ENCODE measurements around the gene OLIG3. TPM values are rescaled to one million over a fixed set of nuclear protein-coding genes. Genes with fewer than 3 reads are reported as not detected.

OLIG3 gene
- total and polyA plus RNA-seq, 5 donors, result not detected

- DNase-seq, result no peak
- no peak overlapping the region for H3K27ac ChIP-seq (ENCODE audit: low read length)
- H3K4me3 ChIP-seq (ENCODE audit: low read length), result no peak overlapping the region
- H3K4me1 ChIP-seq (ENCODE audit: control insufficient read depth, insufficient read depth, low read length), result peaks cover 2% of the 10 kb centered on the region
- ATAC-seq, result no peak
- H3K27me3 ChIP-seq (ENCODE audit: control insufficient read depth, insufficient read depth), result peaks cover 4% of the 10 kb centered on the region
- no peaks in the 10 kb centered on the region for H3K9me3 ChIP-seq (ENCODE audit: control insufficient read depth, low read length)
- intact Hi-C loops (cut with DNase I), result no loop called here
- 6% methylated on average over 22 of the region's 22 CpGs for WGBS
Observed at GRCh38 chr6:137487181-137487868, 6.9 kb downstream of the OLIG3 start.

GRCh38 chr6:137486416-137486815, 7.8 kb downstream of the OLIG3 start:
- Histone ChIP-seq H3K4me3 (ENCODE audit: low read length) (no peak overlapping the region), H3K9me3 (ENCODE audit: control insufficient read depth, low read length) (no peaks in the 10 kb centered on the region), H3K4me1 (ENCODE audit: control insufficient read depth, insufficient read depth, low read length) (peaks cover 2% of the 10 kb centered on the region), H3K27ac (ENCODE audit: low read length) (no peak overlapping the region), H3K27me3 (ENCODE audit: control insufficient read depth, insufficient read depth) (peaks cover 4% of the 10 kb centered on the region)
- intact Hi-C loops (cut with DNase I), result no loop called here
- DNase-seq (no peak), ATAC-seq (no peak)
- 8% methylated on average over 6 of the region's 6 CpGs for WGBS

- Histone ChIP-seq H3K9me3 (ENCODE audit: control insufficient read depth, low read length) (no peaks in the 10 kb centered on the region), H3K4me3 (ENCODE audit: low read length) (no peak overlapping the region), H3K27me3 (ENCODE audit: control insufficient read depth, insufficient read depth) (peaks cover 7% of the 10 kb centered on the region), H3K27ac (ENCODE audit: low read length) (no peak overlapping the region), H3K4me1 (ENCODE audit: control insufficient read depth, insufficient read depth, low read length) (no peaks in the 10 kb centered on the region)
- DNase-seq (no peak), ATAC-seq (no peak)
- 54% methylated on average over 3 of the region's 3 CpGs for WGBS
- intact Hi-C loops (cut with DNase I), result no loop called here
Observed at GRCh38 chr6:137480431-137480830, 13.8 kb downstream of the OLIG3 start.

GRCh38 chr6:137475103-137475502, 19.1 kb downstream of the OLIG3 start:
- Histone ChIP-seq H3K4me1 (ENCODE audit: control insufficient read depth, insufficient read depth, low read length) (no peaks in the 10 kb centered on the region), H3K4me3 (ENCODE audit: low read length) (no peak overlapping the region), H3K27ac (ENCODE audit: low read length) (no peak overlapping the region), H3K9me3 (ENCODE audit: control insufficient read depth, low read length) (no peaks in the 10 kb centered on the region), H3K27me3 (ENCODE audit: control insufficient read depth, insufficient read depth) (peaks cover 5% of the 10 kb centered on the region)
- intact Hi-C loops (cut with DNase I), result no loop called here
- ATAC-seq (no peak), DNase-seq (no peak)
- 46% methylated on average over 2 of the region's 2 CpGs for WGBS

- no peak overlapping the region for H3K4me3 ChIP-seq (ENCODE audit: low read length)
- H3K27me3 ChIP-seq (ENCODE audit: control insufficient read depth, insufficient read depth), result peaks cover 4% of the 10 kb centered on the region
- H3K27ac ChIP-seq (ENCODE audit: low read length), result no peak overlapping the region
- H3K9me3 ChIP-seq (ENCODE audit: control insufficient read depth, low read length), result no peaks in the 10 kb centered on the region
- 84% methylated on average over 3 of the region's 3 CpGs for WGBS
- no peaks in the 10 kb centered on the region for H3K4me1 ChIP-seq (ENCODE audit: control insufficient read depth, insufficient read depth, low read length)
- intact Hi-C loops (cut with DNase I), result no loop called here
- DNase-seq (no peak), ATAC-seq (no peak)
Observed at GRCh38 chr6:137473598-137473997, 20.6 kb downstream of the OLIG3 start.

GRCh38 chr6:137472641-137473137, 21.5 kb downstream of the OLIG3 start:
- Histone ChIP-seq H3K4me1 (ENCODE audit: control insufficient read depth, insufficient read depth, low read length) (no peaks in the 10 kb centered on the region), H3K27ac (ENCODE audit: low read length) (no peak overlapping the region), H3K9me3 (ENCODE audit: control insufficient read depth, low read length) (no peaks in the 10 kb centered on the region), H3K4me3 (ENCODE audit: low read length) (no peak overlapping the region), H3K27me3 (ENCODE audit: control insufficient read depth, insufficient read depth) (peaks cover 3% of the 10 kb centered on the region)
- DNase-seq (no peak), ATAC-seq (no peak)
- WGBS, result 97% methylated on average over 3 of the region's 3 CpGs
- intact Hi-C loops (cut with DNase I), result no loop called here

GRCh38 chr6:137471986-137472385, 22.2 kb downstream of the OLIG3 start:
- WGBS, result 45% methylated on average over 2 of the region's 2 CpGs
- peaks cover 3% of the 10 kb centered on the region for H3K27me3 ChIP-seq (ENCODE audit: control insufficient read depth, insufficient read depth)
- no peak overlapping the region for H3K27ac ChIP-seq (ENCODE audit: low read length)
- no peak overlapping the region for H3K4me3 ChIP-seq (ENCODE audit: low read length)
- H3K4me1 ChIP-seq (ENCODE audit: control insufficient read depth, insufficient read depth, low read length), result no peaks in the 10 kb centered on the region
- ATAC-seq, result no peak
- intact Hi-C loops (cut with DNase I), result no loop called here
- no peak for DNase-seq
- H3K9me3 ChIP-seq (ENCODE audit: control insufficient read depth, low read length), result no peaks in the 10 kb centered on the region

GRCh38 chr6:137471497-137471896, 22.7 kb downstream of the OLIG3 start:
- no peak for ATAC-seq
- Histone ChIP-seq H3K27me3 (ENCODE audit: control insufficient read depth, insufficient read depth) (peaks cover 3% of the 10 kb centered on the region), H3K9me3 (ENCODE audit: control insufficient read depth, low read length) (no peaks in the 10 kb centered on the region), H3K4me1 (ENCODE audit: control insufficient read depth, insufficient read depth, low read length) (no peaks in the 10 kb centered on the region), H3K4me3 (ENCODE audit: low read length) (no peak overlapping the region), H3K27ac (ENCODE audit: low read length) (no peak overlapping the region)
- DNase-seq, result no peak
- WGBS, result 54% methylated on average over 5 of the region's 5 CpGs
- intact Hi-C loops (cut with DNase I), result no loop called here

- WGBS, result 91% methylated on average over 6 of the region's 6 CpGs
- ATAC-seq (no peak), DNase-seq (no peak)
- intact Hi-C loops (cut with DNase I), result no loop called here
- no peak overlapping the region for H3K4me3 ChIP-seq (ENCODE audit: low read length)
- no peak overlapping the region for H3K27ac ChIP-seq (ENCODE audit: low read length)
- no peaks in the 10 kb centered on the region for H3K4me1 ChIP-seq (ENCODE audit: control insufficient read depth, insufficient read depth, low read length)
- H3K27me3 ChIP-seq (ENCODE audit: control insufficient read depth, insufficient read depth), result peaks cover 3% of the 10 kb centered on the region
- no peaks in the 10 kb centered on the region for H3K9me3 ChIP-seq (ENCODE audit: control insufficient read depth, low read length)
Observed at GRCh38 chr6:137467211-137467610, 27.0 kb downstream of the OLIG3 start.

- H3K9me3 ChIP-seq (ENCODE audit: control insufficient read depth, low read length), result no peaks in the 10 kb centered on the region
- H3K27me3 ChIP-seq (ENCODE audit: control insufficient read depth, insufficient read depth), result peaks cover 3% of the 10 kb centered on the region
- no peak for ATAC-seq
- 80% methylated on average over 7 of the region's 7 CpGs for WGBS
- DNase-seq, result no peak
- no peak overlapping the region for H3K4me3 ChIP-seq (ENCODE audit: low read length)
- no peaks in the 10 kb centered on the region for H3K4me1 ChIP-seq (ENCODE audit: control insufficient read depth, insufficient read depth, low read length)
- no peak overlapping the region for H3K27ac ChIP-seq (ENCODE audit: low read length)
- intact Hi-C loops (cut with DNase I), result no loop called here
Observed at GRCh38 chr6:137465378-137466009, 28.7 kb downstream of the OLIG3 start.

- Histone ChIP-seq H3K4me3 (ENCODE audit: low read length) (no peak overlapping the region), H3K27ac (ENCODE audit: low read length) (no peak overlapping the region)
- no peak for ATAC-seq
Observed at GRCh38 chr6:137452333-137452894, 41.8 kb downstream of the OLIG3 start.

More at GRCh38 chr6:137452333-137452894, 41.8 kb downstream of the OLIG3 start:
- WGBS, result 86% methylated on average over 7 of the region's 7 CpGs
- no peaks in the 10 kb centered on the region for H3K9me3 ChIP-seq (ENCODE audit: control insufficient read depth, low read length)
- no peaks in the 10 kb centered on the region for H3K27me3 ChIP-seq (ENCODE audit: control insufficient read depth, insufficient read depth)
- intact Hi-C loops (cut with DNase I), result no loop called here
- H3K4me1 ChIP-seq (ENCODE audit: control insufficient read depth, insufficient read depth, low read length), result no peaks in the 10 kb centered on the region
- DNase-seq, result no peak
